ENCODE data around the gene LBHD2.
"Not testable (repeated sequence)": the region's sequence is repeated elsewhere in the genome, so short reads cannot be mapped to it uniquely, and the experiment has no call there.

- TF ChIP-seq, protein P1, sequence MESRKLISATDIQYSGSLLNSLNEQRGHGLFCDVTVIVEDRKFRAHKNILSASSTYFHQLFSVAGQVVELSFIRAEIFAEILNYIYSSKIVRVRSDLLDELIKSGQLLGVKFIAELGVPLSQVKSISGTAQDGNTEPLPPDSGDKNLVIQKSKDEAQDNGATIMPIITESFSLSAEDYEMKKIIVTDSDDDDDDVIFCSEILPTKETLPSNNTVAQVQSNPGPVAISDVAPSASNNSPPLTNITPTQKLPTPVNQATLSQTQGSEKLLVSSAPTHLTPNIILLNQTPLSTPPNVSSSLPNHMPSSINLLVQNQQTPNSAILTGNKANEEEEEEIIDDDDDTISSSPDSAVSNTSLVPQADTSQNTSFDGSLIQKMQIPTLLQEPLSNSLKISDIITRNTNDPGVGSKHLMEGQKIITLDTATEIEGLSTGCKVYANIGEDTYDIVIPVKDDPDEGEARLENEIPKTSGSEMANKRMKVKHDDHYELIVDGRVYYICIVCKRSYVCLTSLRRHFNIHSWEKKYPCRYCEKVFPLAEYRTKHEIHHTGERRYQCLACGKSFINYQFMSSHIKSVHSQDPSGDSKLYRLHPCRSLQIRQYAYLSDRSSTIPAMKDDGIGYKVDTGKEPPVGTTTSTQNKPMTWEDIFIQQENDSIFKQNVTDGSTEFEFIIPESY (IDR thresholded peaks at IDR 0.05; ENCODE audit: borderline replicate concordance, low read depth), result not testable (repeated sequence)
- not testable (repeated sequence) for TF ChIP-seq MXI1 (IDR thresholded peaks at IDR 0.05; ENCODE audit: low read depth, low read length); EP300 (IDR thresholded peaks at IDR 0.05; ENCODE audit: borderline replicate concordance in 1 of 2, low read depth in 1 of 2, low read length in 1 of 2); CTCF (IDR thresholded peaks at IDR 0.05); POLR2AphosphoS5 (IDR thresholded peaks at IDR 0.05; ENCODE audit: low read depth, low read length); SIN3A (IDR thresholded peaks at IDR 0.05; ENCODE audit: borderline replicate concordance, low read depth, low read length); JUND (IDR thresholded peaks at IDR 0.05); EZH2phosphoT487 (IDR thresholded peaks at IDR 0.05; ENCODE audit: borderline replicate concordance, low read depth); TAF1 (IDR thresholded peaks at IDR 0.05; ENCODE audit: borderline replicate concordance, low read depth, low read length); RFX5 (IDR thresholded peaks at IDR 0.05; ENCODE audit: low read length)
Observed at GRCh38 chr14:103117499-103117898, 33.5 kb downstream of the LBHD2 start.
